OCI-LY7 (cell line): ENCODE results near the gene KRT26. TPM values are rescaled to one million over a fixed set of nuclear protein-coding genes. Genes with fewer than 3 reads are reported as not detected.

ENCODE experiments used
- BruUV-seq: library from RNA; stranded (reverse); fragments of 400-500 nt; replicated peaks from 2 replicates; lab custom pipeline; 2021; lab: Mats Ljungman, UMichigan
- CTCF ChIA-PET: fragments of 300-600 bp; sonication (Branson Sonifier 250); formaldehyde crosslinking; loops from one replicate; lab custom pipeline; 2022; ENCODE audit warnings: antibody characterized with exemption; ENCODE audit not compliant: unreplicated experiment; lab: Charles Lee
- POLR2A ChIA-PET: fragments of 300-600 bp; sonication (Branson Sonifier 250); formaldehyde crosslinking; loops from one replicate; lab custom pipeline; 2022; ENCODE audit warnings: antibody characterized with exemption; lab: Charles Lee
- DNase-seq: peaks from one replicate; pipeline ENCODE4 v3.0.0-alpha.2; 2015; ENCODE audit warnings: low spot score
- H2AFZ ChIP-seq: fragments of 200-600 bp; sonication (generic), shearing (Covaris generic); 2 replicates; pipeline ENCODE4 v1.6.1; 2014; ENCODE audit warnings: mild to moderate bottlenecking, antibody characterized with exemption, low read length, moderate library complexity
- H3K27ac ChIP-seq: fragments of 200-600 bp; sonication (generic); 2 replicates; pipeline ENCODE4 v1.5.1; 2014; ENCODE audit warnings: mixed run types, low read depth, mild to moderate bottlenecking, moderate library complexity, low read length, inconsistent platforms; ENCODE audit not compliant: poor library complexity, severe bottlenecking
- H3K36me3 ChIP-seq: fragments of 200-600 bp; sonication (generic); 2 replicates; pipeline ENCODE4 v1.6.1; 2014; ENCODE audit warnings: mild to moderate bottlenecking, antibody characterized with exemption, low read length, moderate library complexity, mixed read lengths; ENCODE audit not compliant: insufficient read depth
- H3K4me1 ChIP-seq: fragments of 200-600 bp; sonication (generic); 2 replicates; pipeline ENCODE4 v1.5.1; 2014; ENCODE audit warnings: mild to moderate bottlenecking, low read length; ENCODE audit not compliant: insufficient read depth, poor library complexity, severe bottlenecking
- H3K4me2 ChIP-seq: fragments of 200-600 bp; sonication (generic); 2 replicates; pipeline ENCODE4 v1.6.1; 2014; ENCODE audit warnings: mild to moderate bottlenecking, low read length
- H3K4me3 ChIP-seq: fragments of 200-600 bp; sonication (generic); 2 replicates; pipeline ENCODE4 v1.5.1; 2014; ENCODE audit warnings: mild to moderate bottlenecking, low read depth, low read length; ENCODE audit not compliant: poor library complexity, severe bottlenecking
- H3K79me2 ChIP-seq: fragments of 200-600 bp; sonication (generic); 2 replicates; pipeline ENCODE4 v1.6.1; 2016; ENCODE audit warnings: low read depth, mild to moderate bottlenecking, low read length, moderate library complexity, mixed read lengths; ENCODE audit not compliant: insufficient read depth
- H3K9me2 ChIP-seq: fragments of 200-600 bp; sonication (generic); 2 replicates; pipeline ENCODE4 v1.6.1; 2016; ENCODE audit warnings: mild to moderate bottlenecking, low read length, mixed read lengths; ENCODE audit not compliant: insufficient read depth
- H3K9me3 ChIP-seq: fragments of 200-600 bp; sonication (generic); 2 replicates; pipeline ENCODE4 v1.6.1; 2014; ENCODE audit warnings: mild to moderate bottlenecking, mixed run types, low read length, mixed read lengths
- H4K20me1 ChIP-seq: fragments of 200-600 bp; sonication (generic); 2 replicates; pipeline ENCODE4 v1.6.1; 2014; ENCODE audit warnings: mild to moderate bottlenecking, antibody characterized with exemption, low read length, moderate library complexity, mixed read lengths; ENCODE audit not compliant: insufficient read depth
- EZH2phosphoT487 ChIP-seq: fragments of 200-600 bp; sonication (generic); IDR thresholded peaks from 2 replicates; pipeline ENCODE4 v1.6.1; 2018; ENCODE audit warnings: low read depth, borderline replicate concordance, mild to moderate bottlenecking, mixed run types, antibody characterized with exemption, low read length, moderate library complexity, mixed read lengths
- intact Hi-C: fragments of 100-400 bp; cut with micrococcal nuclease; formaldehyde crosslinking; loops from one replicate; pipeline ENCODE4 v1.10.0; 2022; ENCODE audit not compliant: unreplicated experiment
- total RNA-seq, 2 experiments: library from RNA; depleted of rRNA in 1 of 2; stranded (reverse); fragments of >200 nt in 1 of 2; shearing (Covaris generic) in 1 of 2; gene quantifications; 2 replicates each; pipeline ENCODE4 v1.2.3, GENCODE V29; 2014 to 2022
- TF ChIP-seq, protein P1 (sequence below): fragments of 200-600 bp; sonication (generic); conservative IDR thresholded peaks from 2 replicates; pipeline ENCODE4 v1.5.1; 2014; ENCODE audit warnings: mild to moderate bottlenecking, antibody characterized with exemption, low read length, moderate library complexity, mixed read lengths

KRT26 gene
- total RNA-seq, 2 experiments from 2014 or later = not detected

DNA sequence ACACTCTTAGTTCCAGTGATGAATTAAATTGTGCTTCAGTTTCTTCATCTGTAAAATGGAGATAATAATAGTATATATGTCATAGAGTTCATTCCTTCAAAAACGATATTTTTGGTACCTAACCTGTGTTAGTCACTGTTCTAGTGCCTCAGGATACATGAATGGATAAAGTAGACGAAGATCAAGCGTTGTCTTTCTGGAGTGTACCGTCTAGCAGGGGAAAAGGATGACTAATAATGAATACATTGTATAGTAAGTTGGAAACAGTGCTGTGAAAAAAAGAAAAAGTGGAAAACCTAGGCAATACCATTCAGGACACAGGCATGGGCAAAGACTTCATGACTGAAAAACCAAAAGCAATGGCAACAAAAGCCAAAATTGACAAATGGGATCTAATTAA is 41.8 kb upstream of the KRT26 start:
- no peak overlapping the region for H3K4me2 ChIP-seq
- DNase-seq = no peak
- intact Hi-C loops = no loop called here
- H3K9me3 ChIP-seq = no peaks in the 10 kb centered on the region
- BruUV-seq = no TSS peak
- peaks cover 3% of the 10 kb centered on the region for H3K4me1 ChIP-seq
- H3K9me2 ChIP-seq = no peaks in the 10 kb centered on the region
- H3K36me3 ChIP-seq = peaks cover 16% of the 10 kb centered on the region
- no peak overlapping the region for H3K4me3 ChIP-seq
- no peak overlapping the region for H3K27ac ChIP-seq
- CTCF ChIA-PET = no interaction called here
- H2AFZ ChIP-seq = no peak overlapping the region
- H4K20me1 ChIP-seq = no peaks in the 10 kb centered on the region
- no peak for TF ChIP-seq EZH2phosphoT487
- TF ChIP-seq, protein P1, sequence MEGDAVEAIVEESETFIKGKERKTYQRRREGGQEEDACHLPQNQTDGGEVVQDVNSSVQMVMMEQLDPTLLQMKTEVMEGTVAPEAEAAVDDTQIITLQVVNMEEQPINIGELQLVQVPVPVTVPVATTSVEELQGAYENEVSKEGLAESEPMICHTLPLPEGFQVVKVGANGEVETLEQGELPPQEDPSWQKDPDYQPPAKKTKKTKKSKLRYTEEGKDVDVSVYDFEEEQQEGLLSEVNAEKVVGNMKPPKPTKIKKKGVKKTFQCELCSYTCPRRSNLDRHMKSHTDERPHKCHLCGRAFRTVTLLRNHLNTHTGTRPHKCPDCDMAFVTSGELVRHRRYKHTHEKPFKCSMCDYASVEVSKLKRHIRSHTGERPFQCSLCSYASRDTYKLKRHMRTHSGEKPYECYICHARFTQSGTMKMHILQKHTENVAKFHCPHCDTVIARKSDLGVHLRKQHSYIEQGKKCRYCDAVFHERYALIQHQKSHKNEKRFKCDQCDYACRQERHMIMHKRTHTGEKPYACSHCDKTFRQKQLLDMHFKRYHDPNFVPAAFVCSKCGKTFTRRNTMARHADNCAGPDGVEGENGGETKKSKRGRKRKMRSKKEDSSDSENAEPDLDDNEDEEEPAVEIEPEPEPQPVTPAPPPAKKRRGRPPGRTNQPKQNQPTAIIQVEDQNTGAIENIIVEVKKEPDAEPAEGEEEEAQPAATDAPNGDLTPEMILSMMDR = no peak
- POLR2A ChIA-PET = no interaction called here
- H3K79me2 ChIP-seq = peaks cover 9% of the 10 kb centered on the region; the same call in 1 of the 2 replicates

DNA sequence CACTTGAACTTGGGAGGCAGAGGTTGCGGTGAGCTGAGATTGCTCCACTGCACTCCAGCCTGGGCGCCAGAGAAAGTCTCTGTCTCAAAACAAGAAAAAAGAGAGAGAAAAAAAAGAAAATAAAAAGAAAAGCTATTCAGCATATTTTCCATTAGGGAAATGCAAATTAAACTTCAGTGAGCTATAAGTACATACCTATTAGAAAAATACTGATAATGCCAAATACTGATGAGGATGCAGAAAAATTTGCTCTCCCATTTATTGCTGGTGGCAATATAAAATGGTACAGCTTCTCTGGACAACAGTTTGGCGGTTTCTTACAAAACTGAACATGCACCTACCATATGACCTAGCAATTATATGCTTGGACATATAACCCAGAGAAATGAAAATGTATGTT is 40.6 kb upstream of the KRT26 start:
- H4K20me1 ChIP-seq = no peaks in the 10 kb centered on the region
- no peaks in the 10 kb centered on the region for H3K9me3 ChIP-seq
- ChIA-PET CTCF (no interaction called here), POLR2A (no interaction called here)
- H3K4me3 ChIP-seq = no peak overlapping the region
- intact Hi-C loops = no loop called here
- peaks cover under 1% of the 10 kb centered on the region for H3K4me1 ChIP-seq
- BruUV-seq = no TSS peak
- H3K36me3 ChIP-seq = peaks cover 12% of the 10 kb centered on the region
- no peak for DNase-seq
- H3K4me2 ChIP-seq = no peak overlapping the region
- TF ChIP-seq, protein P1 = no peak
- no peak overlapping the region for H2AFZ ChIP-seq
- no peak overlapping the region for H3K27ac ChIP-seq
- no peaks in the 10 kb centered on the region for H3K79me2 ChIP-seq
- no peaks in the 10 kb centered on the region for H3K9me2 ChIP-seq

DNA sequence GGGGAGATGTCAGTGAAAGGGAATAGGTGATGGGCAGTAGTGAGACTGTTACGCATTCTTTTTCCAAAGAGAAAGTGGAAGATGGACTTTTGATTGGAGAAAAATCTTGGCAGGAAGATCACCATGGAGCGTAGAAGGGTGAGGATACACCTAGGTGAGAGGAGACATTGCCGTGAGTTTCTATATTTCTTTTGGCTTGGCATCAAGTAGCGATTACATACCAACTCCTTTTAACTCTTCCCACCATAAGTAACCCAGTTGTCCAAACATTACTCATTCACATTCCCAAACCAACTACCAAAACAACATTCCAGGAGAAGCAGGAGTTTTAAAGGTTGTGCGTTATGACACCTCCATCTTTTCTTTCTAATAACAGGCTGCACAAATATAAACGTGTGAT is 38.5 kb upstream of the KRT26 start:
- no peaks in the 10 kb centered on the region for H3K9me3 ChIP-seq
- no peaks in the 10 kb centered on the region for H4K20me1 ChIP-seq
- H3K4me2 ChIP-seq = no peak overlapping the region
- no peaks in the 10 kb centered on the region for H3K36me3 ChIP-seq
- ChIA-PET POLR2A (no interaction called here), CTCF (no interaction called here)
- DNase-seq = no peak
- no peak overlapping the region for H3K4me3 ChIP-seq
- no peaks in the 10 kb centered on the region for H3K9me2 ChIP-seq
- H3K79me2 ChIP-seq = no peaks in the 10 kb centered on the region
- BruUV-seq = no TSS peak
- no peaks in the 10 kb centered on the region for H3K4me1 ChIP-seq
- intact Hi-C loops = no loop called here
- H3K27ac ChIP-seq = no peak overlapping the region
- H2AFZ ChIP-seq = no peak overlapping the region
- TF ChIP-seq EZH2phosphoT487 = no peak
- TF ChIP-seq, protein P1 = no peak
